Large intestine (tissue), 3 donors: Measurements from ENCODE around the gene PAX3. TPM values are rescaled to one million over a fixed set of nuclear protein-coding genes. Genes with fewer than 3 reads are reported as not detected.
A peak's percentile ranks its signal among the peaks of the same experiment; 100 is the strongest.

Experiments
- DNase-seq, 2 donors: peaks; one replicate each; pipeline versions ENCODE4 v3.0.0 to v3.0.0-alpha.2; 2013
- H3K27ac ChIP-seq: one replicate; pipeline ENCODE4 v1.5.1; 2013; ENCODE audit warnings: low read length
- H3K27me3 ChIP-seq: 2 replicates; pipeline ENCODE4 v1.6.1; 2013; ENCODE audit warnings: low read length; ENCODE audit not compliant: control insufficient read depth, insufficient read depth
- H3K36me3 ChIP-seq: 2 replicates; pipeline ENCODE4 v1.6.1; 2013; ENCODE audit warnings: low read length; ENCODE audit not compliant: control insufficient read depth, insufficient read depth
- H3K4me1 ChIP-seq: one replicate; pipeline ENCODE4 v1.6.1; 2013; ENCODE audit warnings: low read length; ENCODE audit not compliant: control insufficient read depth, insufficient read depth
- H3K4me3 ChIP-seq: one replicate; pipeline ENCODE4 v1.5.1; 2013; ENCODE audit warnings: low read length
- H3K9me3 ChIP-seq: one replicate; pipeline ENCODE4 v1.6.1; 2013; ENCODE audit warnings: mild to moderate bottlenecking, low read depth, low read length, moderate library complexity; ENCODE audit not compliant: control insufficient read depth
- WGBS: methylation state at CpG from one replicate; pipeline ENCODE4 v1.1.5; 2013; ENCODE audit warnings: low lambda C conversion rate; ENCODE audit not compliant: insufficient coverage; 5-methylcytosine and 5-hydroxymethylcytosine counted together
- polyA plus RNA-seq: library from polyadenylated mRNA; unstranded; fragments of 120-200 nt; gene quantifications from one replicate; pipeline ENCODE4 v1.2.1, GENCODE V29; 2013

The PAX3 gene
- polyA plus RNA-seq, 1 donor: 0.03 TPM

DNA sequence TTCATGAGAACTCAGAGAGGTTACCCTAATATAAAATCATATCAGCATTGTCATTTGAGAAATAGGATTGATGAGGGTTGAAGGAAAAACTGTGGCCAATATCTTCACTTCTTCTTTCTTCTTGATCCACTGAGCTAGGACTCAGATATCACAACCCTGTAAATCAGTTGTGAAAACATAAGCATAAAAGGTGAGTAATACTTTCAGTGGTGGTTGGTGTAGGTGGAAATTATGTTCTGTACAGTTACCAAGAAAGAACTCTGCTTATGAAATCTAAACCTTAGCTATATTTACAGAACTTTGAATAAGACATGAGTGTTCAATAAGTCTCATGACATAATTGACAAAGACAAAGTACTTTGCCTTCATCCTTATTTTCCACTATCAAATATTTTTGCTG lies 56.3 kb downstream of the PAX3 start:
- no peaks in the 10 kb centered on the region for H3K4me1 ChIP-seq
- no peak overlapping the region for H3K4me3 ChIP-seq
- H3K27me3 ChIP-seq: peaks cover 52% of the 10 kb centered on the region
- H3K36me3 ChIP-seq: no peaks in the 10 kb centered on the region
- no peak overlapping the region for H3K27ac ChIP-seq
- DNase-seq: no peak
- H3K9me3 ChIP-seq: no peaks in the 10 kb centered on the region

DNA sequence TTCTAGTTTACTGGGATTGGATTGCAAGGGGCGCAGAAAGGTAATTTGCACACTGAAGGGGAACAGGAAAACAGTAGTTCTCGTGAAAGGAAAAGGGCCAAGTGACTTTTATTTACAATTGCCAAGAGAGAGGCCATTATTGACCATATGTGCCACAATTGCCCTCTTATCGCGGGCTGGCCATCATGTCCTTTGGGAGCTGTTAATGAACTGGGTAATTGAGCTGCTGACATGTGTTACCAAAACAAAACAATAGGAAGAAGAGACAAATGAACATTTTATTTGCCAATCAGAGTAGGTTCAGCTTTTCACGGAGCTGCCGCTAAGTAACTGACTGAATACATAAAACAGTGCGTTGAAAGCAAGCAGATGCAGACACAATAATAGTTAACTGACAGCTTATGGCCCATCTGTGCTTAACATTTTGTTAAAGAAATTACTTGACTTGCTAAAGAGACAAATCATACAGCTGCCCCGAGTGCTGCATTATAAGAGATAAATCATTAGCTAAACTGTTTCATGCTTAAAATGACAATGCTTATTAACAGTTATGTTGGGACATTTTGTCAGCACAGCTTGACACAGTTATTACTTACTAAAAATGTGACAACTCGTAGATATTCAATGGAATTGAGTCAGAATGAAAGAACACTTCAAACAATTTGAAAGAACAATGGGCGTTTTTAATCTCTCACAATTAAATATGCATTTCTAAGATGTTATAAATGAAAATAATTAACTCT lies 57.5 kb downstream of the PAX3 start:
- Histone ChIP-seq H3K9me3 (no peaks in the 10 kb centered on the region), H3K4me3 (no peak overlapping the region), H3K27me3 (peaks cover 56% of the 10 kb centered on the region), H3K4me1 (no peaks in the 10 kb centered on the region), H3K27ac (no peak overlapping the region), H3K36me3 (no peaks in the 10 kb centered on the region)
- peak in 1 of 2 donors; percentile 6 for DNase-seq
- WGBS: 27% methylated on average over 2 of the region's 10 CpGs

DNA sequence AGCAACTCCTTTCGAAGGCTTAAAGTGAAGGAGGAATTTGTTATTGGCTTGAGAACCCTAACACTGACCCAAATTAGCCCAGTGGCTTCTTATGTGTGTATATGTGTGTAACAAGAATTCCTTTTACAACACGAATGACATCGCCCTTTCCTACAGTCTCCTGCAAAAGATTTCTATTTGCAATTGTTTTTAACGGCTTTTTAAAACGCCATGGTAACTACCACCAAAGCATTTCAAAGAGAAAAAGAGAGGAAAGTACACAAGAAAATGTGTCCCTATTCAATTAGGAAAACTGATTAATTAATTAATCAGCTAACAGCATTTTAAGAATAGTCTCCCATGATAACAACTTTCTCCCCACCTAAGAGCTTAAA lies 58.1 kb downstream of the PAX3 start:
- Histone ChIP-seq H3K4me3 (no peak overlapping the region), H3K27ac (no peak overlapping the region), H3K36me3 (no peaks in the 10 kb centered on the region), H3K4me1 (no peaks in the 10 kb centered on the region), H3K27me3 (peaks cover 56% of the 10 kb centered on the region), H3K9me3 (no peaks in the 10 kb centered on the region)
- no CpG with 5 or more reads among the region's 5 CpGs for WGBS
- no peak for DNase-seq

DNA sequence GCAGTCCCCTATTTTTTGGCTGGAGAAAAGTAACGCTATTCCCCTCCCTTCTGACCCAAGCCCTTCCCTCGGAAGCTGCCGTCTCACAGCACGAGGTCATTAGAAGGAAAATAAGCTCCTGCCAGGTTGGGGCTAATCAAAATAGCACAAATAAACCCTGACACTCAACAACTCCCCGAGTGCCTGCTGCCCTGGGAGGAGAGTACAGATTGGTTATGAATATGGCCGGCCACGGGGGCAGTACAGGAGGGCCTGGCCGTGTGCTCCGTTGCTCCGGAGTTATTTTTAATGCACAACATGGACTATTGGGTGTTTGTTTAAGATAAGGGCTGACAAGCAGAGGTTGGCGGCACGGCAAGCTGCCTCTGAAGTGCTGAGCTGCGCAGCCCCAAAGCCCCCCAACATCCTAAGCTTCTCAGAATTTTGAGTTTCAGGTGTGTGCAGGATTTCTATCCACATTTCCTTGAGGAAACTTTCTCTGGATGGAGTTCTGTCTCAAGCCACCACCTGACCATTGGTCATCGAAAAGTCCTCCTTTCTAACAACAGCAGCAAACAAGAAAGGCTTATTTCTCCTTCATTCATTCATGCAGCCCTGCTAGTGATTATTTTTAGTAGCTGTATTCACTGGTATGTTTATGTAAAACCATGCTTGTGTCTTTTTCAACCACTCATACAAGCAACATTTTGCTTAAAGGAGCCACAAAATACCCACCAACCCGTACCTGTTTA lies 58.7 kb downstream of the PAX3 start:
- Histone ChIP-seq H3K27me3 (peaks cover 56% of the 10 kb centered on the region), H3K4me1 (no peaks in the 10 kb centered on the region), H3K4me3 (no peak overlapping the region), H3K27ac (no peak overlapping the region), H3K9me3 (no peaks in the 10 kb centered on the region), H3K36me3 (no peaks in the 10 kb centered on the region)
- peak in 1 of 2 donors; percentile 8 for DNase-seq
- WGBS: 0% methylated on average over 1 of the region's 15 CpGs

DNA sequence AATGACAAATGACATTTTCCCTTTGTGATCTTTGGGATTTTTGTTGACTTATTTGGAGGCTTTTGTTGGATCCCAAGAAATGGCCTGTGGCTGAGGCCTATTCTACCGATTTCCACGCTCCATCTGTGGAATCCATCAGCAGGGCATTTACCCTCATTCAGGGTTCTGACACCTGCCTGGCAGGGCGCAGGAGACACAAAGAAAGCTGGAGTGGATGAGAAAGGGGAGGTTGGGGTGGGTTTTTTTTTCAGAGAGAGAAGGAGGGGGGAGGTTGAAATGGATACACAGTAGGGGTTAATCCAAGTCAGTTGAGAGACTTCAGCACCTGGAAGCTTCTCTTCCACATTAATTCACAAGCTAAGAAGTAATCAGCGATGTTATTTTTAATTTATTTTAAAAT lies 59.7 kb downstream of the PAX3 start:
- Histone ChIP-seq H3K27me3 (peaks cover 50% of the 10 kb centered on the region), H3K4me1 (no peaks in the 10 kb centered on the region)
- 0% methylated on average over 1 of the region's 4 CpGs for WGBS

DNA sequence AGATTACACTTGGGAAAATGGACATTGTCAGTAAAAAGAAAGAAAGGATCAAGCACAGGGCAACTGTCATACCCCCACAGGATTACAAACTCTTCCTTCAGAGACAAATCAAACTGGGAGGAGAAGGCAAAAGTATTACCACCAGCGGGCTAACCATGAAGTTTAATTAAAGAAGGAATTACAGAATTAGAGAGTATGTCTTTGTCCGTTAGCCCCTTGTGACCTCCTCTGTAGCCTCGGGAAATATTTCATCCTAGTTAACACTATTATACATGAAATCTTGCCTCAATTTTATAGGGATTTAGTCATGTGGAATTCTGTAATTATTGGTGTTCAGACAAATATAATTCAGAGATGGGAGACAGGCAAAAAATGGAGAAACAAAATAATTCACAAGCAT lies 60.7 kb downstream of the PAX3 start:
- WGBS: 88% methylated on average over 3 of the region's 3 CpGs
- Histone ChIP-seq H3K4me1 (no peaks in the 10 kb centered on the region), H3K27ac (no peak overlapping the region), H3K27me3 (peaks cover 42% of the 10 kb centered on the region), H3K9me3 (no peaks in the 10 kb centered on the region), H3K4me3 (no peak overlapping the region), H3K36me3 (no peaks in the 10 kb centered on the region)
- no peak for DNase-seq

More for the DNA sequence above, 59.7 kb downstream of the PAX3 start:
- Histone ChIP-seq H3K9me3 (no peaks in the 10 kb centered on the region), H3K27ac (no peak overlapping the region), H3K36me3 (no peaks in the 10 kb centered on the region), H3K4me3 (no peak overlapping the region)
- DNase-seq: no peak

DNA sequence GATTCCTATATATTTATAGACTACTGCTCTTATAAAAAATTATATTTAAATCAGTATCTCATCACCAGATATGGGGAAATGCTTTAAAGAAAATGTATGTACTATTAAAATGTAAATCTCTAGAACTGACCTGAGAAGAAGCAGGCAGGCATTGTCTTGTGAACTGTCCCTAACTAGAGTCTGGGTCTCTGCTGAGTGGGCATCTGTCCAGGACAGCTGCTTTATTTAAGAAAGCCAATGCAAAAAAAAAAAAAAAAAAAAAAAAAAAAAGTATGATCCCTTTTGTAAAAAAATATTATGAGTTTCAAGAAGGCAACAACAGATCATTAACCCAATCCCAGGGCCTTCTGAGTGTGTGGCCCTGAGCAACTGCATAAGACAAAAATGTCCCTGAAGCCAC lies 66.0 kb downstream of the PAX3 start:
- no peak overlapping the region for H3K4me3 ChIP-seq
- no peaks in the 10 kb centered on the region for H3K4me1 ChIP-seq
- DNase-seq: no peak
- peaks cover 5% of the 10 kb centered on the region for H3K27me3 ChIP-seq
- no peak overlapping the region for H3K27ac ChIP-seq
- no peaks in the 10 kb centered on the region for H3K9me3 ChIP-seq
- H3K36me3 ChIP-seq: no peaks in the 10 kb centered on the region

DNA sequence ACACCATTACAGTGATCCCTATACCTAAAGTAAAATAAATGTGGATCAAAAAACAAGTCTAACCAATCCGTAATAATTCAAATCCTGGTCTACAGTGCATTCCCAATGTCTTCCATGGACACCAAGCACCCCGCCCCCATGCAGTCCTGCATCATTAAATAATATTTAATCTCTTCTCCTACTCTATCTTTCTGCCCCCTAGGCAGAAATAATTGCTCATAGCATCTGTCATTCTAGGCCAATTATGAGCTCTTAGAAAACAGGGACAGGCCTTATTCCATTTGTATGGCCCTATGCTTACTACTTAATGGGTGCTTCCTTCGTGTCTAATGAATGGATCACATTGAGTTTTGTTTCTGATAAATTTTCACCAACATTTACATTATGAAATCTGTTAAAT lies 66.4 kb downstream of the PAX3 start:
- Histone ChIP-seq H3K9me3 (no peaks in the 10 kb centered on the region), H3K27ac (no peak overlapping the region), H3K36me3 (no peaks in the 10 kb centered on the region), H3K4me3 (no peak overlapping the region), H3K27me3 (peaks cover 4% of the 10 kb centered on the region), H3K4me1 (no peaks in the 10 kb centered on the region)
- no peak for DNase-seq
- WGBS: 80% methylated on average over 1 of the region's 3 CpGs

DNA sequence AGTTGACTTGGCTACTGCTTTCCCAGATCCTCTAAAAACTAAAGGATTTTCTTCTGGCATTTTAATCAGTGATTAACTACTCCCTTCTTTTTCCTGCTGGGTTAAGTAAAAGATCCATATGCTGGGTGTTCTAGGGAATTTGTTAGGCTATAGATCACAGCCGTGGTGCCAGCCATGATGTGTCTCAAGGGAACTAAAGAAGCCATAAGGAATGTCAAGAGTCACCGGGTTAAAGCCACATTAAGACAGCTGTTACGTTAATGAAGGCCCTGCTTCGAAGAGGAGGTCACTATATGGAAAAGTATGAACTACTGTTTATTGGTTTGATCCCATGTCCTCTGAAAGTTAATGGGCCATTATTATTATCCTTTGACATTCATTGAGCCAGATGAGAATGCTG lies 70.7 kb downstream of the PAX3 start:
- Histone ChIP-seq H3K4me3 (no peak overlapping the region), H3K9me3 (no peaks in the 10 kb centered on the region), H3K4me1 (no peaks in the 10 kb centered on the region), H3K36me3 (no peaks in the 10 kb centered on the region), H3K27ac (no peak overlapping the region), H3K27me3 (no peaks in the 10 kb centered on the region)
- DNase-seq: no peak
- no CpG with 5 or more reads among the region's 4 CpGs for WGBS

DNA sequence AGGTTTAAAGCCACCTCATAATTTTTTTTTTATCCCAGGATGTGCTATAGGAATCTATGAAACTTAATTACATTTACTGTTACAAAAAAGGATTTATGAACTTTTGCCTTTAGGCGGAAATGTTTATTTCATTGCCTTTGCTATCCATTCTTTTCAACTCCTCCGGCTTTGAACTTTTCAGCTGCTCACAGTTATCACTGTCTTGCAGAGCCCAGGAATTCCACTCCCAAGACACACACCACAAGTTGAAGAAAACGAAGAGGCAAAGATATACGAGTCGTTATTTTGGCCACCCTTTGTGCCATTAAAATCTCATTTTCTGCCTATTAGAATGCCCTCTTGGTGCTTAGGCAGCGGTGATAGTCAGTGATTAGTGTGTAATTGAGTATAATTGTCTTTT lies 80.0 kb downstream of the PAX3 start:
- Histone ChIP-seq H3K9me3 (no peaks in the 10 kb centered on the region), H3K4me3 (no peak overlapping the region), H3K36me3 (no peaks in the 10 kb centered on the region), H3K27me3 (no peaks in the 10 kb centered on the region), H3K27ac (no peak overlapping the region), H3K4me1 (no peaks in the 10 kb centered on the region)
- no peak for DNase-seq
- WGBS: 22% methylated on average over 1 of the region's 6 CpGs

DNA sequence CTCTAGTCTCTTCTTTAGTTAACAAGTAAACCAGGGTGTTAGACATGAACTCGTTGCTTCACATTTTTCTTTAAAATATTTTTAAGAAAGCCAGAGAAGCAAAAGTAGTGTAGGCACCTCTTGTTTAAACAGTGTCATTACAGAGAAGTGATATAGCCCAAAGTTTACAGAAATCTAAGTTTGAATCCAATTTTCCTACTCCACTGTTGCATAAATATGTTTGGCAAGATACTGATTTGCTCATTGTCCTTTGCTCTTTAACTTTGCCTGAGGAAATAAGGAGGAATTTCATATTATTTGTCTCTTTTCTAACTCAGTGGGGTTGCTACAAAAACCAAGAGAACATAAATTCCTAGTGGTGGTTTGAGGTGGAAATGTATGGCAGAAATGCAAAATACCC lies 81.1 kb downstream of the PAX3 start:
- WGBS: no CpG with 5 or more reads among the region's 1 CpG
- Histone ChIP-seq H3K36me3 (no peaks in the 10 kb centered on the region), H3K27me3 (no peaks in the 10 kb centered on the region)

More for the DNA sequence above, 81.1 kb downstream of the PAX3 start:
- no peak for DNase-seq
- H3K27ac ChIP-seq: no peak overlapping the region
- H3K4me3 ChIP-seq: no peak overlapping the region
- H3K9me3 ChIP-seq: no peaks in the 10 kb centered on the region
- H3K4me1 ChIP-seq: no peaks in the 10 kb centered on the region
